Astrocyte of the cerebellum (primary cell): ENCODE data around the gene RNF217.

Experiments
- DNase-seq: peaks from one replicate; pipeline ENCODE4 v3.0.0-alpha.2; 2011; ENCODE audit warnings: low read depth
- H3K4me3 ChIP-seq: 2 replicates; pipeline ENCODE4 v1.5.1; 2011; ENCODE audit warnings: mild to moderate bottlenecking, low read depth, low read length, moderate library complexity
- CTCF ChIP-seq: IDR thresholded peaks from 2 replicates; pipeline ENCODE4 v1.5.1; 2012; ENCODE audit warnings: low read length, low read depth, moderate library complexity, mild to moderate bottlenecking; ENCODE audit errors: missing control alignments
- in situ Hi-C: cut with HindIII; loops from 2 replicates; pipeline ENCODE4 v1.10.0; 2017; ENCODE audit warnings: low sequenced_read_pairs

Gene RNF217

GRCh38 chr6:125098253-125098652, 136.0 kb downstream of the RNF217 start:
- TF ChIP-seq CTCF, result no peak
- DNase-seq, result no peak
- H3K4me3 ChIP-seq, result no peak overlapping the region
- in situ Hi-C loops, result loop anchor here (5.0 kb wide), 1 partner anchor 71 kb away; no protein-coding TSS in a partner anchor

DNA sequence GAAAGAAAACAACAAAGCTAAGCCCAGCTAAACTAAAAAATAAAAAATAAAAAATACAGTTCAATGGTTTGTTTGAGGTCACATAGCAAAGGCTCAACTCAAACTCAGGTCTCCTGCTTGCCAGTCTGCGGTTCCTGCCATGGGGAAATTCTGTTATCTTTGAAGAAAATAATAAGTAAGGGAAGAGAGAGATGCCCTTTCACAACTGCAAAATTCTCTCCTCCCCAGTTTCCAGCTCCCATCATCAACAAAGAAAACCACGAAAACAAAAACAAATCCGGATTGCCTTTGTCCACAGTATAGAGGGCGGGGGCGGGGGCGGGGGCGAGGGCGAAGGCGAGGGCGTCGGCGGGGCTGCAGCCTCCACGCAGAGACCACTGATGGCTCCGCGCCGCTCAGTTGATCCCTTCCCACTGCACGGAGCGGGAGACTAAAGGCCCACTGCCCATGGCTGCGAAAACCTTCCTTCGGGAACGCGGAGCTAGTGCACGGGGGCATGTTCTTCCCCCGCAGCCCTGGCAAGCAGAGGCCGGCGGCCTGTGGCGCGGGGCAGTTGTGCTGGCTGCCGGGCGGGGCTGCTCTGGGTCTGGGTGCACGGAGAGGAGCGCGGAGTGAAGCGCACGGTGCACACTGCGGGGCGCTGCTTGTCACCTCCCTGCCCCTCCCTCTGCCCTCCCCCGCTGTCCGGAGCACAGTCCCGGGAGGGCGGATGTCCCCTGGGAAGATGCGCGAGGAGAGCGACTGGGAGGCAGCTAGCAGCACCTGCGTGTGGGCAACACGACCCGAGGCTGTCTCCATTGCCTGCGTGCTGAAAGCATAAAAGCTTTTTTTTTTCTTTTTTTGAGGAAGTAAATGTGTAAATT, 137.2 kb downstream of the RNF217 start:
- peak overlapping the region; percentile 42 for H3K4me3 ChIP-seq
- no peak for DNase-seq
- in situ Hi-C loops, result loop anchor here (5.0 kb wide), 1 partner anchor 72 kb away; no protein-coding TSS in a partner anchor
- no peak for TF ChIP-seq CTCF

DNA sequence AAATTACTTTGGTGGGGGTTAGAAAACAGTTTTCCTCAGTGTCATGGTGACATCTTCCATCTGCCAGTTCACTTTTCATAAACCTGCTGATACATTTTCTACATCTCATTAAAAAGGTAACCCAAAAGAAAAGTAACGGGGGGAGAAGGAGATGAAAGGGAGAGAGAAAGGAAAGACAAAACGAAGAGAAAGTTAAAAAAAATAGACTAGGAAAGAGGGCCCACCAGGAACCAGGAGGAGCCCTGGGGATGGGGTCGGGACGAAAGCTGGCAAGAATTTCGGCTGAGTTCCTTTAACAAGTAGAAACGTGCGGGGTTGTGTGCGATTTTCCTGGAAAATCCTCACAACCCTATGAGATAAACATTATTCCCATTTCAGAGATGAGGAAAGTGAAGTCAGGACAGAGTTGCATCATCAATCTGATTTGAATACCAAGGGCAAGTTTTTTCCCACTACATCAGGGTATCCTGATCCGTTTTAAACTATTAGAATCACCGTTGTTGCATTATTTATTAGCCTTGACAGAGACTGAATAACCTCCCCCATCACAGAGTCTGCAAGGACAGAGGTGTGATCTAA, 137.9 kb downstream of the RNF217 start:
- H3K4me3 ChIP-seq, result peak overlapping the region; percentile 42
- DNase-seq, result no peak
- in situ Hi-C loops, result no loop called here
- no peak for TF ChIP-seq CTCF

- no peak for TF ChIP-seq CTCF
- in situ Hi-C loops, result no loop called here
- no peak for DNase-seq
- no peak overlapping the region for H3K4me3 ChIP-seq
Measured at GRCh38 chr6:125101128-125101527, 138.9 kb downstream of the RNF217 start.

- in situ Hi-C loops, result no loop called here
- no peak overlapping the region for H3K4me3 ChIP-seq
- no peak for DNase-seq
- no peak for TF ChIP-seq CTCF
Measured at GRCh38 chr6:125101631-125102030, 139.4 kb downstream of the RNF217 start.

DNA sequence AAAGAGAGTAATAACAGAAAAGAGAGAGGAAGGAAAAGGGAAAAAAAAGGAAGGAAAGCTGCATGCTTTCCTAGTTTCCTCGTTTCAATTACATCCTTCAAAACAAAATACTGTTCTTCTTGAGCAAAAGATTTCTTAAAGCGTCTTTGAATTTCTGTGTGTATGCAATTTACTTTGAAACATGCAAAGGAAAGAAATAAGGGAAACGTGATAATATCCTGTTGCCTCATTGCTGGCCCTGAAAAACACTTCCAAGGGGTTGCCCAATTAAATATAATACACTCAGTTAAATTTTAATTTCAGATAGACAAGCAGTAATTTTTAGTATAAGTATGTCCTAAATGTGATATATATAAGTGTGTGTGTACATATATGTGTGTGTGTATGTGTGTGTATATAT, 140.2 kb downstream of the RNF217 start:
- H3K4me3 ChIP-seq, result no peak overlapping the region
- in situ Hi-C loops, result no loop called here
- TF ChIP-seq CTCF, result no peak
- DNase-seq, result no peak
